HEK293 (cell line): ENCODE results near the gene CLDN7.

ENCODE experiments used
- AEBP2 ChIP-seq: fragments of 450-650 bp; formaldehyde crosslinking; IDR thresholded peaks from 2 replicates; pipeline ENCODE4 v1.5.1; 2016; ENCODE audit warnings: missing biosample characterization, missing genetic modification characterization, borderline replicate concordance
- GFI1B ChIP-seq: fragments of 450-650 bp; formaldehyde crosslinking; IDR thresholded peaks from 2 replicates; pipeline ENCODE4 v1.5.1; 2016; ENCODE audit warnings: missing biosample characterization, missing genetic modification characterization
- GLI2 ChIP-seq: fragments of 450-650 bp; formaldehyde crosslinking; IDR thresholded peaks from 2 replicates; pipeline ENCODE4; 2017; ENCODE audit warnings: missing biosample characterization, missing genetic modification characterization, low read depth, borderline replicate concordance
- GLIS1 ChIP-seq: fragments of 450-650 bp; formaldehyde crosslinking; IDR thresholded peaks from 2 replicates; pipeline ENCODE4 v1.5.1; 2016; ENCODE audit warnings: missing biosample characterization, missing genetic modification characterization
- GLIS2 ChIP-seq: fragments of 450-650 bp; formaldehyde crosslinking; IDR thresholded peaks from 2 replicates; pipeline ENCODE4 v1.5.1; 2016; ENCODE audit warnings: missing biosample characterization, missing genetic modification characterization
- MYNN ChIP-seq: fragments of 450-650 bp; formaldehyde crosslinking; IDR thresholded peaks from 2 replicates; pipeline ENCODE4 v1.5.1; 2016; ENCODE audit warnings: missing biosample characterization, missing genetic modification characterization, borderline replicate concordance
- OVOL3 ChIP-seq: fragments of 450-650 bp; formaldehyde crosslinking; IDR thresholded peaks from 2 replicates; pipeline ENCODE4 v1.5.1; 2016; ENCODE audit warnings: missing biosample characterization, missing genetic modification characterization
- REST ChIP-seq: fragments of 450-650 bp; formaldehyde crosslinking; IDR thresholded peaks from 2 replicates; pipeline ENCODE4 v1.5.1; 2016; ENCODE audit warnings: missing biosample characterization, missing genetic modification characterization
- ZBTB11 ChIP-seq: fragments of 450-650 bp; formaldehyde crosslinking; conservative IDR thresholded peaks from 2 replicates; pipeline ENCODE4 v1.5.1; 2016; ENCODE audit warnings: low read depth, missing biosample characterization, missing genetic modification characterization
- ZBTB21 ChIP-seq: fragments of 450-650 bp; formaldehyde crosslinking; IDR thresholded peaks from 2 replicates; pipeline ENCODE4 v1.5.1; 2017; ENCODE audit warnings: missing biosample characterization, missing genetic modification characterization
- ZFP37 ChIP-seq: fragments of 450-650 bp; formaldehyde crosslinking; IDR thresholded peaks from 2 replicates; pipeline ENCODE4 v1.5.1; 2016; ENCODE audit warnings: missing biosample characterization, missing genetic modification characterization
- ZNF2 ChIP-seq: fragments of 450-650 bp; formaldehyde crosslinking; IDR thresholded peaks from 2 replicates; pipeline ENCODE4 v1.5.1; 2016; ENCODE audit warnings: missing biosample characterization, missing genetic modification characterization
- ZNF292 ChIP-seq: fragments of 450-650 bp; formaldehyde crosslinking; IDR thresholded peaks from 2 replicates; pipeline ENCODE4 v1.5.1; 2016; ENCODE audit warnings: low read depth, missing biosample characterization, missing genetic modification characterization, borderline replicate concordance
- ZNF311 ChIP-seq: fragments of 450-650 bp; formaldehyde crosslinking; IDR thresholded peaks from 2 replicates; pipeline ENCODE4 v1.5.1; 2017; ENCODE audit warnings: missing biosample characterization, missing genetic modification characterization, borderline replicate concordance
- ZNF548 ChIP-seq: fragments of 450-650 bp; formaldehyde crosslinking; IDR thresholded peaks from 2 replicates; pipeline ENCODE4 v1.5.1; 2016; ENCODE audit warnings: missing biosample characterization, missing genetic modification characterization
- ZNF585B ChIP-seq: fragments of 450-650 bp; formaldehyde crosslinking; IDR thresholded peaks from 2 replicates; pipeline ENCODE4 v1.5.1; 2016; ENCODE audit warnings: missing biosample characterization, missing genetic modification characterization
- ZNF596 ChIP-seq: fragments of 450-650 bp; IDR thresholded peaks from 2 replicates; pipeline ENCODE4 v1.5.0; 2018; ENCODE audit warnings: missing biosample characterization, mild to moderate bottlenecking, missing genetic modification characterization, moderate library complexity
- ZNF670 ChIP-seq: fragments of 450-650 bp; formaldehyde crosslinking; IDR thresholded peaks from 2 replicates; pipeline ENCODE4 v1.5.1; 2016; ENCODE audit warnings: missing biosample characterization, missing genetic modification characterization, low read depth
- ZNF707 ChIP-seq: fragments of 450-650 bp; formaldehyde crosslinking; IDR thresholded peaks from 2 replicates; pipeline ENCODE4 v1.5.1; 2016; ENCODE audit warnings: missing biosample characterization, missing genetic modification characterization
- ZNF837 ChIP-seq: fragments of 450-650 bp; formaldehyde crosslinking; IDR thresholded peaks from 2 replicates; pipeline ENCODE4 v1.5.1; 2016; ENCODE audit warnings: missing biosample characterization, missing genetic modification characterization
- TF ChIP-seq, protein P1 (sequence below): fragments of 450-650 bp; formaldehyde crosslinking; IDR thresholded peaks from 2 replicates; pipeline ENCODE4; 2016; ENCODE audit warnings: missing biosample characterization, missing genetic modification characterization
- TF ChIP-seq, protein P2 (sequence below): fragments of 450-650 bp; formaldehyde crosslinking; IDR thresholded peaks from 2 replicates; pipeline ENCODE4 v1.5.1; 2016; ENCODE audit warnings: missing biosample characterization, missing genetic modification characterization
- TF ChIP-seq, protein P3 (sequence below): fragments of 450-650 bp; formaldehyde crosslinking; IDR thresholded peaks from 2 replicates; pipeline ENCODE4 v1.5.1; 2016; ENCODE audit warnings: missing biosample characterization, missing genetic modification characterization

Gene CLDN7

DNA sequence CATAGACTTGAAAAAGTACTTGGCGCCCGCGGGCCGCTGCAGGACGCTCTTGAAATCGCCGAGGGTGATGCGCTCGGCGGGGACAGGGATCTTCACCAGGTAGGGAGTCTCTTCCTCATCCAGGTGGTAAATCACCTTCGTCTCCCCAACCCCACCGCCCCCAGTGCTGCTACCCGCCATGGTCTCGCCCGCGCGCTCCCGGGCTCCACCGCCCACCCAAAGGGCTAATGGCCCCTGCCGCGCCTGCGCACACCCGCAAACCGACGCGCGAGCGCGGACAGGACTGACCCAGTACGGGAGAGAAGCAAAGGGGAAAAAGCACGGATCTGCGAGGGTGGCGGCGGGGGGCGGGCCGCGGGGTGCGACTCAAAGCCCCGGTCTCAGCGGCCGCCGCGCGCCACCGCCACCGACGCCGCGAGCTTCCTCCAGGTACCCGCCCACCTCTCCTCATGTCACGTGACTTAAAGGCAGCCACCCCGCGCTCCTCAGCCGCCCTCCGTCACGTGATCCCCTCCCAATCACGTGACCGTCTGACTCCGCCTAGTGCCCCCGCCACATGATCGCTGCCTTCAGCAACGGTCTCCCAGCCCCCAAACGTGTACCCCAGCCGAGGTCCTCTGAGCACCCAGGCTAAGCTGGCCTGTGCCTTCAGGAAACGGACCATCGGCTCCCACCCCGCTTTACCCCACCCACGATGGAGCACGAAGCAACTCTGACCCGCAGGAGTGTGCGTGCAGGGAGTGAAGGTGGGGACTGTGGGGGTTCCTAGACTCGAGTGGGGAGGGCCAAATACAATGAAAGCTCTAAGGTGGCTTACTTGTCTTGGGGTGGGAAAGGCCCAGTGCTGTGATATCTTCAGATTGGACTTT lies 28.0 kb downstream of the CLDN7 start, which contains the start of gene DVL2 (continued):
- TF ChIP-seq ZBTB21 (tag by site-specific recombination), result peak; percentile 69
- TF ChIP-seq, protein P1, sequence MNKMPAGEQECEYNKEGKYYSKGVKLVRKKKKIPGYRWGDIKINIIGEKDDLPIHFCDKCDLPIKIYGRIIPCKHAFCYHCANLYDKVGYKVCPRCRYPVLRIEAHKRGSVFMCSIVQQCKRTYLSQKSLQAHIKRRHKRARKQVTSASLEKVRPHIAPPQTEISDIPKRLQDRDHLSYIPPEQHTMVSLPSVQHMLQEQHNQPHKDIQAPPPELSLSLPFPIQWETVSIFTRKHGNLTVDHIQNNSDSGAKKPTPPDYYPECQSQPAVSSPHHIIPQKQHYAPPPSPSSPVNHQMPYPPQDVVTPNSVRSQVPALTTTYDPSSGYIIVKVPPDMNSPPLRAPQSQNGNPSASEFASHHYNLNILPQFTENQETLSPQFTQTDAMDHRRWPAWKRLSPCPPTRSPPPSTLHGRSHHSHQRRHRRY (tag by site-specific recombination), result peak; percentile 92
- 0 out of 2 replicates have a peak, but pooled peaks have one; percentile 25 for TF ChIP-seq ZNF837 (tag by site-specific recombination)
- no peak for TF ChIP-seq ZNF585B (tag by site-specific recombination)
- no peak for TF ChIP-seq ZNF548 (tag by site-specific recombination)
- peak; percentile 38; the same call in 1 of the 2 replicates for TF ChIP-seq AEBP2 (tag by site-specific recombination)
- peak; percentile 21 for TF ChIP-seq ZBTB11 (tag by site-specific recombination)
- peak; percentile 79 for TF ChIP-seq GLIS1 (tag by site-specific recombination)
- peak; percentile 68; the same call in 1 of the 2 replicates for TF ChIP-seq MYNN (tag by site-specific recombination)
- peak; percentile 42; the same call in 1 of the 2 replicates for TF ChIP-seq GFI1B (tag by site-specific recombination)
- TF ChIP-seq GLIS2 (tag by site-specific recombination), result peak; percentile 88
- TF ChIP-seq ZNF2 (tag by site-specific recombination), result peak; percentile 73; the same call in 1 of the 2 replicates
- TF ChIP-seq REST, result peak; percentile 25; the same call in 1 of the 2 replicates
- TF ChIP-seq, protein P2, sequence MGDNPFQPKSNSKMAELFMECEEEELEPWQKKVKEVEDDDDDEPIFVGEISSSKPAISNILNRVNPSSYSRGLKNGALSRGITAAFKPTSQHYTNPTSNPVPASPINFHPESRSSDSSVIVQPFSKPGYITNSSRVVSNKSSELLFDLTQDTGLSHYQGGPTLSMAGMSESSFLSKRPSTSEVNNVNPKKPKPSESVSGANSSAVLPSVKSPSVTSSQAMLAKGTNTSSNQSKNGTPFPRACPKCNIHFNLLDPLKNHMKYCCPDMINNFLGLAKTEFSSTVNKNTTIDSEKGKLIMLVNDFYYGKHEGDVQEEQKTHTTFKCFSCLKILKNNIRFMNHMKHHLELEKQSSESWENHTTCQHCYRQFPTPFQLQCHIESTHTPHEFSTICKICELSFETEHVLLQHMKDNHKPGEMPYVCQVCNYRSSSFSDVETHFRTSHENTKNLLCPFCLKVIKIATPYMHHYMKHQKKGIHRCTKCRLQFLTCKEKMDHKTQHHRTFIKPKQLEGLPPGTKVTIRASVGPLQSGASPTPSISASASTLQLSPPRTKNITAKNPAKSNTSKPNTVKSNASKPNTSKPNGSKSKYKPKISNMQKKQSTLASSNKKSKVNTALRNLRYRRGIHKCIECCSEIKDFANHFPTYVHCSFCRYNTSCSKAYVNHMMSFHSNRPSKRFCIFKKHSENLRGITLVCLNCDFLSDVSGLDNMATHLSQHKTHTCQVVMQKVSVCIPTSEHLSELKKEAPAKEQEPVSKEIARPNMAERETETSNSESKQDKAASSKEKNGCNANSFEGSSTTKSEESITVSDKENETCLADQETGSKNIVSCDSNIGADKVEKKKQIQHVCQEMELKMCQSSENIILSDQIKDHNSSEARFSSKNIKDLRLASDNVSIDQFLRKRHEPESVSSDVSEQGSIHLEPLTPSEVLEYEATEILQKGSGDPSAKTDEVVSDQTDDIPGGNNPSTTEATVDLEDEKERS (tag by site-specific recombination), result no peak
- TF ChIP-seq ZNF596, result no peak
- TF ChIP-seq ZFP37 (tag by site-specific recombination), result peak; percentile 72; the same call in 1 of the 2 replicates
- TF ChIP-seq ZNF311, result no peak
- peak; percentile 97 for TF ChIP-seq ZNF292 (tag by site-specific recombination)
- TF ChIP-seq ZNF670, result no peak
- peak; percentile 88 for TF ChIP-seq OVOL3
- TF ChIP-seq, protein P3, sequence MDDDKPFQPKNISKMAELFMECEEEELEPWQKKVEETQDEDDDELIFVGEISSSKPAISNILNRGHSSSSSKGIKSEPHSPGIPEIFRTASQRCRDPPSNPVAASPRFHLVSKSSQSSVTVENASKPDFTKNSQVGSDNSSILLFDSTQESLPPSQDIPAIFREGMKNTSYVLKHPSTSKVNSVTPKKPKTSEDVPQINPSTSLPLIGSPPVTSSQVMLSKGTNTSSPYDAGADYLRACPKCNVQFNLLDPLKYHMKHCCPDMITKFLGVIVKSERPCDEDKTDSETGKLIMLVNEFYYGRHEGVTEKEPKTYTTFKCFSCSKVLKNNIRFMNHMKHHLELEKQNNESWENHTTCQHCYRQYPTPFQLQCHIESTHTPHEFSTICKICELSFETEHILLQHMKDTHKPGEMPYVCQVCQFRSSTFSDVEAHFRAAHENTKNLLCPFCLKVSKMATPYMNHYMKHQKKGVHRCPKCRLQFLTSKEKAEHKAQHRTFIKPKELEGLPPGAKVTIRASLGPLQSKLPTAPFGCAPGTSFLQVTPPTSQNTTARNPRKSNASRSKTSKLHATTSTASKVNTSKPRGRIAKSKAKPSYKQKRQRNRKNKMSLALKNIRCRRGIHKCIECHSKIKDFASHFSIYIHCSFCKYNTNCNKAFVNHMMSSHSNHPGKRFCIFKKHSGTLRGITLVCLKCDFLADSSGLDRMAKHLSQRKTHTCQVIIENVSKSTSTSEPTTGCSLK, result no peak
- no peak for TF ChIP-seq ZNF707 (tag by site-specific recombination)
- TF ChIP-seq GLI2, result no peak
